HepG2 (cell line): Measurements from ENCODE around the gene MRPL54. TPM values are rescaled to one million over a fixed set of nuclear protein-coding genes. Genes with fewer than 3 reads are reported as not detected.

Experiments
- BCL6 ChIP-seq: IDR thresholded peaks from 2 replicates; pipeline ENCODE4 v1.6.1; 2016; ENCODE audit warnings: missing genetic modification reagents, missing compliant biosample characterization
- CBFB ChIP-seq: sonication (generic); formaldehyde crosslinking; IDR thresholded peaks from 2 replicates; pipeline ENCODE4 v1.4.0; 2020; ENCODE audit warnings: missing genetic modification reagents
- KDM2A ChIP-seq: sonication (generic); formaldehyde crosslinking; IDR thresholded peaks from 2 replicates; pipeline ENCODE4 v1.4.0; 2020; ENCODE audit warnings: low read depth, missing genetic modification reagents, borderline replicate concordance
- MYC ChIP-seq: sonication (generic); formaldehyde crosslinking; IDR thresholded peaks from 2 replicates; pipeline ENCODE4 v1.9.0; 2021; ENCODE audit warnings: missing genetic modification reagents, borderline replicate concordance
- SRF ChIP-seq: IDR thresholded peaks from 2 replicates; pipeline ENCODE4 v1.6.1; 2011; ENCODE audit warnings: mild to moderate bottlenecking, low read depth, low read length, moderate library complexity
- SRSF9 ChIP-seq: fragments of 200-400 bp; formaldehyde crosslinking; IDR thresholded peaks from 2 replicates; pipeline ENCODE4 v1.6.1; 2018; ENCODE audit warnings: borderline replicate concordance, mild to moderate bottlenecking, low read depth, low read length; ENCODE audit not compliant: insufficient read depth, poor library complexity, severe bottlenecking
- TAF15 ChIP-seq: fragments of 200-400 bp; formaldehyde crosslinking; IDR thresholded peaks from one replicate; pipeline ENCODE4 v1.6.1; 2018; ENCODE audit warnings: mild to moderate bottlenecking, low read depth, low read length; ENCODE audit not compliant: poor library complexity, severe bottlenecking
- TBL1XR1 ChIP-seq: fragments of 150-350 bp; IDR thresholded peaks from 2 replicates; pipeline ENCODE4 v1.6.1; 2014; ENCODE audit warnings: borderline replicate concordance, low read length; ENCODE audit not compliant: partially characterized antibody
- YEATS2 ChIP-seq: sonication (generic); formaldehyde crosslinking; IDR thresholded peaks from 2 replicates; pipeline ENCODE4 v1.4.0; 2020; ENCODE audit warnings: missing genetic modification reagents, borderline replicate concordance
- ZKSCAN1 ChIP-seq: fragments of 150-350 bp; IDR thresholded peaks from 2 replicates; pipeline ENCODE4 v1.6.1; 2014; ENCODE audit warnings: low read length
- ZNF232 ChIP-seq: sonication (generic); formaldehyde crosslinking; IDR thresholded peaks from 2 replicates; pipeline ENCODE4 v1.4.0; 2020; ENCODE audit warnings: missing genetic modification reagents, borderline replicate concordance
- ZNF614 ChIP-seq: IDR thresholded peaks from 2 replicates; pipeline ENCODE4 v1.6.1; 2018; ENCODE audit warnings: missing biosample characterization, missing genetic modification reagents, inconsistent platforms, borderline replicate concordance
- ZNF629 ChIP-seq: sonication (generic); formaldehyde crosslinking; conservative IDR thresholded peaks from 2 replicates; pipeline ENCODE4 v1.5.0; 2020; ENCODE audit warnings: missing genetic modification reagents
- ZNF749 ChIP-seq: sonication (generic); formaldehyde crosslinking; IDR thresholded peaks from 2 replicates; pipeline ENCODE4 v1.8.0; 2022; ENCODE audit warnings: mild to moderate bottlenecking, missing genetic modification reagents, moderate library complexity, borderline replicate concordance
- ZSCAN29 ChIP-seq: sonication (generic); formaldehyde crosslinking; conservative IDR thresholded peaks from 2 replicates; pipeline ENCODE4 v1.4.0; 2020; ENCODE audit warnings: mild to moderate bottlenecking, missing genetic modification reagents
- polyA plus RNA-seq, 8 experiments: library from polyadenylated mRNA; depleted of rRNA in 3 of 8; stranded (reverse) in 7 of 8; unstranded in 1 of 8; fragments of >200 nt; fragmentation: Illumina TruSeq in 4 of 8; extraction: Trizol in 4 of 8; gene quantifications; 2 replicates each; pipeline versions ENCODE4 v1.2.1 to v1.2.3, GENCODE V29; 2011 to 2016; ENCODE audit warnings: low read depth in 4 of 8, missing spikeins in 1 of 8, mixed read lengths in 1 of 8; ENCODE audit not compliant: insufficient read depth in 1 of 8
- total RNA-seq, 5 experiments: library from RNA; depleted of rRNA; stranded (reverse); fragments of >200 nt; fragmentation: Illumina TruSeq; extraction: Trizol; gene quantifications; 2 replicates each; pipeline ENCODE4 v1.2.3, GENCODE V29; 2016; ENCODE audit warnings: low read depth in 1 of 5
- TF ChIP-seq, protein P1 (sequence below): IDR thresholded peaks from 2 replicates; pipeline ENCODE4 v1.6.1; 2016; ENCODE audit warnings: mild to moderate bottlenecking
- TF ChIP-seq, protein P2 (sequence below): sonication (generic); formaldehyde crosslinking; IDR thresholded peaks from 2 replicates; pipeline ENCODE4 v1.4.0; 2020; ENCODE audit warnings: missing genetic modification reagents
- TF ChIP-seq, protein P3 (sequence below): sonication (generic); formaldehyde crosslinking; IDR thresholded peaks from 2 replicates; pipeline ENCODE4 v1.4.0; 2020; ENCODE audit warnings: missing genetic modification reagents, mild to moderate bottlenecking, borderline replicate concordance

MRPL54 gene
- total and polyA plus RNA-seq, 2 of the 13 experiments (the other 11 are each of a cell fraction or from before 2014, with no cell fraction given): 36.8 to 66.9 TPM

DNA sequence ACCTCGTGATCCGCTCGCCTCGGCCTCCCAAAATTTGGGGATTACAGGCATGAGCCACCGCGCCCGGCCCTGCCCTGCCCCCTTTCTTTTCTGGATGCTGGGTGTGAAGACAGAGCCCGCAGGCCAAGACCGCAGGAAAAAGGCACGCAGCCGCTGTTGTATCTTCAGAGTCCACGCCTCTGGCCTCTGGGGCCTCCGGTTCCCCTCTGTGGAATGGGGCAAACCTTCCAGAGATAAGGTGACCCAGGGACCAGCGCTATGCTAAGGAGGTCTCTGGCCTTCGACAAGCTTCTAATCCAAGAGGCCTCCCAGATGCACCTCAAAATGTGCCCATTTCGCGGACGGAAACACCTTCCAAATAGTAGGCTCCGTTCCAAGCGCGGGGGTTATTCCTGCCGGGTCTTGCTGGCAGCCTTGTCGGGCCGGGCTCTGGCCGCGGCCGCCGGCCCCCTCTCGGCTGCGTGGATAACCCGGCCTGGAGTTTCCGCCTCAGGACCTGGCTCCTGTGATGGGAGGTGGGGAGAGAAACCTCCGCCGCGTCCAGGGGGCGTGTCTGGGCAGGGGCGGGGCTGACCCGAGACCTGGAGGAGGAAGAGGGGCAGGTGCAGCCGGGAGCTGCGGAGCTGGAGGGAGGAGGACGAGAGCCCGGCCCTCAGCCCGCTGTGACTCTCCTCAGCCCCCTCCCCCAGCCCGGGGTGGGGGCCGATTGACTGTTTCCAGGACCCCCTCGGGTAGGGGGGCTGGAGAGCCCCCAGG, 41.2 kb upstream of the MRPL54 start (continued):
- TF ChIP-seq KDM2A: peak; percentile 50; the same call in 1 of the 2 replicates
- TF ChIP-seq SRF: no peak
- 0 out of 2 replicates have a peak, but pooled peaks have one; percentile 43 for TF ChIP-seq ZNF749 (CRISPR knock-in tag)
- TF ChIP-seq MYC (CRISPR knock-in tag): peak; percentile 30; the same call in 1 of the 2 replicates
- no peak; the same call in 1 of the 2 replicates for TF ChIP-seq ZKSCAN1
- TF ChIP-seq, protein P1, sequence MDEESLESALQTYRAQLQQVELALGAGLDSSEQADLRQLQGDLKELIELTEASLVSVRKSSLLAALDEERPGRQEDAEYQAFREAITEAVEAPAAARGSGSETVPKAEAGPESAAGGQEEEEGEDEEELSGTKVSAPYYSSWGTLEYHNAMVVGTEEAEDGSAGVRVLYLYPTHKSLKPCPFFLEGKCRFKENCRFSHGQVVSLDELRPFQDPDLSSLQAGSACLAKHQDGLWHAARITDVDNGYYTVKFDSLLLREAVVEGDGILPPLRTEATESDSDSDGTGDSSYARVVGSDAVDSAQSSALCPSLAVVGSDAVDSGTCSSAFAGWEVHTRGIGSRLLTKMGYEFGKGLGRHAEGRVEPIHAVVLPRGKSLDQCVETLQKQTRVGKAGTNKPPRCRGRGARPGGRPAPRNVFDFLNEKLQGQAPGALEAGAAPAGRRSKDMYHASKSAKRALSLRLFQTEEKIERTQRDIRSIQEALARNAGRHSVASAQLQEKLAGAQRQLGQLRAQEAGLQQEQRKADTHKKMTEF (CRISPR knock-in tag): peak; percentile 79
- peak; percentile 100 for TF ChIP-seq ZNF629 (CRISPR knock-in tag)
- TF ChIP-seq CBFB (CRISPR knock-in tag): peak; percentile 70
- TF ChIP-seq ZNF614: peak; percentile 72; the same call in 1 of the 2 replicates
- TF ChIP-seq SRSF9: no peak
- no peak for TF ChIP-seq BCL6 (CRISPR knock-in tag)
- peak; percentile 40; the same call in 1 of the 2 replicates for TF ChIP-seq YEATS2 (CRISPR knock-in tag)
- TF ChIP-seq ZSCAN29 (CRISPR knock-in tag): no peak
- TF ChIP-seq, protein P2, sequence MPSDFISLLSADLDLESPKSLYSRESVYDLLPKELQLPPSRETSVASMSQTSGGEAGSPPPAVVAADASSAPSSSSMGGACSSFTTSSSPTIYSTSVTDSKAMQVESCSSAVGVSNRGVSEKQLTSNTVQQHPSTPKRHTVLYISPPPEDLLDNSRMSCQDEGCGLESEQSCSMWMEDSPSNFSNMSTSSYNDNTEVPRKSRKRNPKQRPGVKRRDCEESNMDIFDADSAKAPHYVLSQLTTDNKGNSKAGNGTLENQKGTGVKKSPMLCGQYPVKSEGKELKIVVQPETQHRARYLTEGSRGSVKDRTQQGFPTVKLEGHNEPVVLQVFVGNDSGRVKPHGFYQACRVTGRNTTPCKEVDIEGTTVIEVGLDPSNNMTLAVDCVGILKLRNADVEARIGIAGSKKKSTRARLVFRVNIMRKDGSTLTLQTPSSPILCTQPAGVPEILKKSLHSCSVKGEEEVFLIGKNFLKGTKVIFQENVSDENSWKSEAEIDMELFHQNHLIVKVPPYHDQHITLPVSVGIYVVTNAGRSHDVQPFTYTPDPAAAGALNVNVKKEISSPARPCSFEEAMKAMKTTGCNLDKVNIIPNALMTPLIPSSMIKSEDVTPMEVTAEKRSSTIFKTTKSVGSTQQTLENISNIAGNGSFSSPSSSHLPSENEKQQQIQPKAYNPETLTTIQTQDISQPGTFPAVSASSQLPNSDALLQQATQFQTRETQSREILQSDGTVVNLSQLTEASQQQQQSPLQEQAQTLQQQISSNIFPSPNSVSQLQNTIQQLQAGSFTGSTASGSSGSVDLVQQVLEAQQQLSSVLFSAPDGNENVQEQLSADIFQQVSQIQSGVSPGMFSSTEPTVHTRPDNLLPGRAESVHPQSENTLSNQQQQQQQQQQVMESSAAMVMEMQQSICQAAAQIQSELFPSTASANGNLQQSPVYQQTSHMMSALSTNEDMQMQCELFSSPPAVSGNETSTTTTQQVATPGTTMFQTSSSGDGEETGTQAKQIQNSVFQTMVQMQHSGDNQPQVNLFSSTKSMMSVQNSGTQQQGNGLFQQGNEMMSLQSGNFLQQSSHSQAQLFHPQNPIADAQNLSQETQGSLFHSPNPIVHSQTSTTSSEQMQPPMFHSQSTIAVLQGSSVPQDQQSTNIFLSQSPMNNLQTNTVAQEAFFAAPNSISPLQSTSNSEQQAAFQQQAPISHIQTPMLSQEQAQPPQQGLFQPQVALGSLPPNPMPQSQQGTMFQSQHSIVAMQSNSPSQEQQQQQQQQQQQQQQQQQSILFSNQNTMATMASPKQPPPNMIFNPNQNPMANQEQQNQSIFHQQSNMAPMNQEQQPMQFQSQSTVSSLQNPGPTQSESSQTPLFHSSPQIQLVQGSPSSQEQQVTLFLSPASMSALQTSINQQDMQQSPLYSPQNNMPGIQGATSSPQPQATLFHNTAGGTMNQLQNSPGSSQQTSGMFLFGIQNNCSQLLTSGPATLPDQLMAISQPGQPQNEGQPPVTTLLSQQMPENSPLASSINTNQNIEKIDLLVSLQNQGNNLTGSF (CRISPR knock-in tag): 0 out of 2 replicates have a peak, but pooled peaks have one; percentile 34
- peak; percentile 27 for TF ChIP-seq TBL1XR1
- TF ChIP-seq, protein P3, sequence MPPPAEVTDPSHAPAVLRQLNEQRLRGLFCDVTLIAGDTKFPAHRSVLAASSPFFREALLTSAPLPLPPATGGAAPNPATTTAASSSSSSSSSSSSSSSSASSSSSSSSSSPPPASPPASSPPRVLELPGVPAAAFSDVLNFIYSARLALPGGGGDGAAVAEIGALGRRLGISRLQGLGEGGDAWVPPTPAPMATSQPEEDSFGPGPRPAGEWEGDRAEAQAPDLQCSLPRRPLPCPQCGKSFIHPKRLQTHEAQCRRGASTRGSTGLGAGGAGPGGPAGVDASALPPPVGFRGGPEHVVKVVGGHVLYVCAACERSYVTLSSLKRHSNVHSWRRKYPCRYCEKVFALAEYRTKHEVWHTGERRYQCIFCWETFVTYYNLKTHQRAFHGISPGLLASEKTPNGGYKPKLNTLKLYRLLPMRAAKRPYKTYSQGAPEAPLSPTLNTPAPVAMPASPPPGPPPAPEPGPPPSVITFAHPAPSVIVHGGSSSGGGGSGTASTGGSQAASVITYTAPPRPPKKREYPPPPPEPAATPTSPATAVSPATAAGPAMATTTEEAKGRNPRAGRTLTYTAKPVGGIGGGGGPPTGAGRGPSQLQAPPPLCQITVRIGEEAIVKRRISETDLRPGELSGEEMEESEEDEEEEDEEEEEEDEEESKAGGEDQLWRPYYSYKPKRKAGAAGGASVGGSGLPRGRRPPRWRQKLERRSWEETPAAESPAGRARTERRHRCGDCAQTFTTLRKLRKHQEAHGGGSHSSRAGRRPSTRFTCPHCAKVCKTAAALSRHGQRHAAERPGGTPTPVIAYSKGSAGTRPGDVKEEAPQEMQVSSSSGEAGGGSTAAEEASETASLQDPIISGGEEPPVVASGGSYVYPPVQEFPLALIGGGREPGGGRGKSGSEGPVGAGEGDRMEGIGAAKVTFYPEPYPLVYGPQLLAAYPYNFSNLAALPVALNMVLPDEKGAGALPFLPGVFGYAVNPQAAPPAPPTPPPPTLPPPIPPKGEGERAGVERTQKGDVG (CRISPR knock-in tag): 0 out of 2 replicates have a peak, but pooled peaks have one; percentile 32
- peak; percentile 51; the same call in 1 of the 2 replicates for TF ChIP-seq ZNF232 (CRISPR knock-in tag)
- peak; percentile 88 for TF ChIP-seq TAF15
